ENCODE results near the gene PROM1.

The PROM1 gene

GRCh38 chr4:15955670-15956069, 128.2 kb downstream of the PROM1 start:
- no peak overlapping the region for H3K14ac ChIP-seq (ENCODE audit: low read length in 2 of 2)
- WGBS: 79% methylated on average over 3 of the region's 3 CpGs
- H3K4me2 ChIP-seq (ENCODE audit: low read length, poor library complexity, severe bottlenecking): no peak overlapping the region
- H3K18ac ChIP-seq (ENCODE audit: low read depth in 1 of 2, low read length in 2 of 2): no peak overlapping the region
- H2AK5ac ChIP-seq (ENCODE audit: low read length, severe bottlenecking): no peak overlapping the region
- no peak overlapping the region for H3K4ac ChIP-seq (ENCODE audit: low read depth in 1 of 2, low read length in 2 of 2)
- no peak overlapping the region for H3K27ac ChIP-seq (ENCODE audit: low read length, poor library complexity, severe bottlenecking)
- no peak overlapping the region for H2BK15ac ChIP-seq (ENCODE audit: low read depth, poor library complexity, severe bottlenecking)
- H3K4me3 ChIP-seq (ENCODE audit: insufficient read depth in 1 of 2, low read depth in 1 of 2, low read length in 2 of 2): no peak overlapping the region
- no peaks in the 10 kb centered on the region for H3K27me3 ChIP-seq (ENCODE audit: control insufficient read depth in 1 of 2, insufficient read depth in 1 of 2, low read length in 2 of 2)
- peaks cover 2% of the 10 kb centered on the region for H3K4me1 ChIP-seq (ENCODE audit: control insufficient read depth, insufficient read depth, low read depth, low read length)
- H4K8ac ChIP-seq (ENCODE audit: low read length): no peak overlapping the region
- no peak overlapping the region for H2BK12ac ChIP-seq (ENCODE audit: low read length in 2 of 2)
- no peak overlapping the region for H4K91ac ChIP-seq (ENCODE audit: low read length)
- no peak overlapping the region for H2BK120ac ChIP-seq (ENCODE audit: low read depth, low read length)
- H3K23ac ChIP-seq (ENCODE audit: low read length in 2 of 2): no peak overlapping the region
- peak; percentile 23 for DNase-seq
- no peak overlapping the region for H2AFZ ChIP-seq (ENCODE audit: low read depth, low read length)
- H3K9ac ChIP-seq (ENCODE audit: low read length): no peak overlapping the region
- H3K36me3 ChIP-seq (ENCODE audit: control insufficient read depth in 1 of 2, insufficient read depth in 2 of 2, low read depth in 1 of 2, low read length in 2 of 2): no peaks in the 10 kb centered on the region
- no peaks in the 10 kb centered on the region for H3K9me3 ChIP-seq (ENCODE audit: control insufficient read depth, low read length)
- no peaks in the 10 kb centered on the region for H3K79me1 ChIP-seq (replicated peaks; ENCODE audit: low read length, poor library complexity, severe bottlenecking)
- no peak overlapping the region for H2BK5ac ChIP-seq (ENCODE audit: low read depth, low read length, poor library complexity, severe bottlenecking)

- Histone ChIP-seq H2BK120ac (ENCODE audit: low read depth, low read length) (no peak overlapping the region), H3K4me3 (ENCODE audit: insufficient read depth in 1 of 2, low read depth in 1 of 2, low read length in 2 of 2) (no peak overlapping the region), H3K9ac (ENCODE audit: low read length) (no peak overlapping the region), H3K18ac (ENCODE audit: low read depth in 1 of 2, low read length in 2 of 2) (no peak overlapping the region), H3K36me3 (ENCODE audit: control insufficient read depth in 1 of 2, insufficient read depth in 2 of 2, low read depth in 1 of 2, low read length in 2 of 2) (no peaks in the 10 kb centered on the region), H4K91ac (ENCODE audit: low read length) (no peak overlapping the region), H2AK5ac (ENCODE audit: low read length, severe bottlenecking) (no peak overlapping the region), H3K4me2 (ENCODE audit: low read length, poor library complexity, severe bottlenecking) (no peak overlapping the region), H3K27me3 (ENCODE audit: control insufficient read depth in 1 of 2, insufficient read depth in 1 of 2, low read length in 2 of 2) (no peaks in the 10 kb centered on the region), H3K4me1 (ENCODE audit: control insufficient read depth, insufficient read depth, low read depth, low read length) (peaks cover 2% of the 10 kb centered on the region), H2BK15ac (ENCODE audit: low read depth, poor library complexity, severe bottlenecking) (no peak overlapping the region), H3K9me3 (ENCODE audit: control insufficient read depth, low read length) (no peaks in the 10 kb centered on the region), H3K27ac (ENCODE audit: low read length, poor library complexity, severe bottlenecking) (no peak overlapping the region), H3K23ac (ENCODE audit: low read length in 2 of 2) (no peak overlapping the region), H2AFZ (ENCODE audit: low read depth, low read length) (no peak overlapping the region), H4K8ac (ENCODE audit: low read length) (no peak overlapping the region), H3K14ac (ENCODE audit: low read length in 2 of 2) (no peak overlapping the region), H2BK12ac (ENCODE audit: low read length in 2 of 2) (no peak overlapping the region), H2BK5ac (ENCODE audit: low read depth, low read length, poor library complexity, severe bottlenecking) (no peak overlapping the region), H3K79me1 (replicated peaks; ENCODE audit: low read length, poor library complexity, severe bottlenecking) (no peaks in the 10 kb centered on the region), H3K4ac (ENCODE audit: low read depth in 1 of 2, low read length in 2 of 2) (no peak overlapping the region)
- WGBS: 97% methylated on average over 5 of the region's 5 CpGs
- no peak for DNase-seq
Measured at GRCh38 chr4:15953625-15954024, 130.2 kb downstream of the PROM1 start.

- Histone ChIP-seq H4K8ac (ENCODE audit: low read length) (no peak overlapping the region), H3K79me1 (replicated peaks; ENCODE audit: low read length, poor library complexity, severe bottlenecking) (no peaks in the 10 kb centered on the region), H2AFZ (ENCODE audit: low read depth, low read length) (no peak overlapping the region), H3K14ac (ENCODE audit: low read length in 2 of 2) (no peak overlapping the region), H3K9ac (ENCODE audit: low read length) (no peak overlapping the region), H2BK120ac (ENCODE audit: low read depth, low read length) (no peak overlapping the region), H2BK5ac (ENCODE audit: low read depth, low read length, poor library complexity, severe bottlenecking) (no peak overlapping the region), H2BK15ac (ENCODE audit: low read depth, poor library complexity, severe bottlenecking) (no peak overlapping the region), H3K36me3 (ENCODE audit: control insufficient read depth in 1 of 2, insufficient read depth in 2 of 2, low read depth in 1 of 2, low read length in 2 of 2) (no peaks in the 10 kb centered on the region), H4K91ac (ENCODE audit: low read length) (no peak overlapping the region), H3K18ac (ENCODE audit: low read depth in 1 of 2, low read length in 2 of 2) (no peak overlapping the region), H3K27ac (ENCODE audit: low read length, poor library complexity, severe bottlenecking) (no peak overlapping the region), H2BK12ac (ENCODE audit: low read length in 2 of 2) (no peak overlapping the region), H3K4me2 (ENCODE audit: low read length, poor library complexity, severe bottlenecking) (no peak overlapping the region), H2AK5ac (ENCODE audit: low read length, severe bottlenecking) (no peak overlapping the region), H3K4me3 (ENCODE audit: insufficient read depth in 1 of 2, low read depth in 1 of 2, low read length in 2 of 2) (no peak overlapping the region), H3K4me1 (ENCODE audit: control insufficient read depth, insufficient read depth, low read depth, low read length) (peaks cover 2% of the 10 kb centered on the region), H3K27me3 (ENCODE audit: control insufficient read depth in 1 of 2, insufficient read depth in 1 of 2, low read length in 2 of 2) (no peaks in the 10 kb centered on the region), H3K23ac (ENCODE audit: low read length in 2 of 2) (no peak overlapping the region), H3K9me3 (ENCODE audit: control insufficient read depth, low read length) (no peaks in the 10 kb centered on the region), H3K4ac (ENCODE audit: low read depth in 1 of 2, low read length in 2 of 2) (no peak overlapping the region)
- DNase-seq: no peak
Measured at GRCh38 chr4:15951781-15952180, 132.0 kb downstream of the PROM1 start.

GRCh38 chr4:15948826-15949225, 135.0 kb downstream of the PROM1 start:
- H2BK12ac ChIP-seq (ENCODE audit: low read length in 2 of 2): no peak overlapping the region
- H2BK15ac ChIP-seq (ENCODE audit: low read depth, poor library complexity, severe bottlenecking): no peak overlapping the region
- H3K79me1 ChIP-seq (replicated peaks; ENCODE audit: low read length, poor library complexity, severe bottlenecking): no peaks in the 10 kb centered on the region
- H4K91ac ChIP-seq (ENCODE audit: low read length): no peak overlapping the region
- H3K9me3 ChIP-seq (ENCODE audit: control insufficient read depth, low read length): no peaks in the 10 kb centered on the region
- no peak overlapping the region for H3K18ac ChIP-seq (ENCODE audit: low read depth in 1 of 2, low read length in 2 of 2)
- H3K14ac ChIP-seq (ENCODE audit: low read length in 2 of 2): no peak overlapping the region
- no peak overlapping the region for H2AFZ ChIP-seq (ENCODE audit: low read depth, low read length)
- 96% methylated on average over 9 of the region's 9 CpGs for WGBS
- H3K23ac ChIP-seq (ENCODE audit: low read length in 2 of 2): no peak overlapping the region
- H3K4ac ChIP-seq (ENCODE audit: low read depth in 1 of 2, low read length in 2 of 2): no peak overlapping the region
- DNase-seq: no peak
- H3K4me1 ChIP-seq (ENCODE audit: control insufficient read depth, insufficient read depth, low read depth, low read length): no peaks in the 10 kb centered on the region
- H4K8ac ChIP-seq (ENCODE audit: low read length): no peak overlapping the region
- H3K4me3 ChIP-seq (ENCODE audit: insufficient read depth in 1 of 2, low read depth in 1 of 2, low read length in 2 of 2): no peak overlapping the region
- H2AK5ac ChIP-seq (ENCODE audit: low read length, severe bottlenecking): no peak overlapping the region
- no peaks in the 10 kb centered on the region for H3K36me3 ChIP-seq (ENCODE audit: control insufficient read depth in 1 of 2, insufficient read depth in 2 of 2, low read depth in 1 of 2, low read length in 2 of 2)
- H2BK5ac ChIP-seq (ENCODE audit: low read depth, low read length, poor library complexity, severe bottlenecking): no peak overlapping the region
- no peaks in the 10 kb centered on the region for H3K27me3 ChIP-seq (ENCODE audit: control insufficient read depth in 1 of 2, insufficient read depth in 1 of 2, low read length in 2 of 2)
- no peak overlapping the region for H2BK120ac ChIP-seq (ENCODE audit: low read depth, low read length)
- H3K27ac ChIP-seq (ENCODE audit: low read length, poor library complexity, severe bottlenecking): no peak overlapping the region
- H3K9ac ChIP-seq (ENCODE audit: low read length): no peak overlapping the region
- H3K4me2 ChIP-seq (ENCODE audit: low read length, poor library complexity, severe bottlenecking): no peak overlapping the region
